GM21360 (cell line): Measurements from ENCODE around the gene NMB.
A peak's percentile ranks its signal among the peaks of the same experiment; 100 is the strongest.
"Not testable (repeated sequence)": the region's sequence is repeated elsewhere in the genome, so short reads cannot be mapped to it uniquely, and the experiment has no call there.

Source experiments
- ATAC-seq: cut with Tn5 transposase; IDR thresholded peaks from one replicate; pipeline ENCODE4 v1.9.1; 2021; ENCODE audit warnings: mild to moderate bottlenecking, moderate library complexity; ENCODE audit not compliant: unreplicated experiment

NMB gene

GRCh38 chr15:84658080-84658787, at the start of gene NMB:
Gene NMB (minus strand): TSS chr15:84658199. CDS start chr15:84658152, 47 bp downstream.
- ATAC-seq: peak; percentile 54

- ATAC-seq: no peak
Observed at GRCh38 chr15:84703808-84704207, 45.8 kb upstream of the NMB start.

- no peak for ATAC-seq
Observed at GRCh38 chr15:84702961-84703482, 45.0 kb upstream of the NMB start.

- no peak for ATAC-seq
Observed at GRCh38 chr15:84699538-84700191, 41.7 kb upstream of the NMB start.

- ATAC-seq: no peak
Observed at GRCh38 chr15:84697236-84697990, 39.4 kb upstream of the NMB start.

GRCh38 chr15:84696757-84697156, 38.8 kb upstream of the NMB start:
- ATAC-seq: no peak

- ATAC-seq: no peak
Observed at GRCh38 chr15:84690342-84690741, 32.3 kb upstream of the NMB start.

GRCh38 chr15:84689858-84690257, 31.9 kb upstream of the NMB start:
- ATAC-seq: no peak

- not testable (repeated sequence) for ATAC-seq
Observed at GRCh38 chr15:84686446-84686845, 28.4 kb upstream of the NMB start.

GRCh38 chr15:84685304-84685703, 27.3 kb upstream of the NMB start:
- ATAC-seq: no peak

GRCh38 chr15:84684092-84684491, 26.1 kb upstream of the NMB start:
- ATAC-seq: no peak

GRCh38 chr15:84681831-84682230, 23.8 kb upstream of the NMB start:
- ATAC-seq: no peak

- no peak for ATAC-seq
Observed at GRCh38 chr15:84671211-84671610, 13.2 kb upstream of the NMB start.

- ATAC-seq: no peak
Observed at GRCh38 chr15:84669726-84670125, 11.7 kb upstream of the NMB start.

GRCh38 chr15:84668221-84668982, 10.4 kb upstream of the NMB start:
- no peak for ATAC-seq

- no peak for ATAC-seq
Observed at GRCh38 chr15:84666373-84666772, 8.4 kb upstream of the NMB start.

- ATAC-seq: no peak
Observed at GRCh38 chr15:84661001-84661400, 3.0 kb upstream of the NMB start.

GRCh38 chr15:84659904-84660781, 2.1 kb upstream of the NMB start:
- no peak for ATAC-seq

- ATAC-seq: no peak
Observed at GRCh38 chr15:84658788-84659411, 901 bp upstream of the NMB start.

- no peak for ATAC-seq
Observed at GRCh38 chr15:84657748-84658079, 285 bp downstream of the NMB start.
